ENCODE data around the gene ITGB8. TPM values are rescaled to one million over a fixed set of nuclear protein-coding genes. Genes with fewer than 3 reads are reported as not detected.

The ITGB8 gene
- total RNA-seq, 2 donors from 2014 or later: 22.1 to 38.6 TPM

GRCh38 chr7:20430664-20431063 lies 100.0 kb downstream of the ITGB8 start:
- intact Hi-C loops (cut with DNase I): no loop called here
- 61 to 73% methylated on average over 3 of the region's 3 CpGs for WGBS, 2 donors
- Histone ChIP-seq H3K36me3 (replicated peaks in 1 of 2; ENCODE audit: insufficient read depth in 1 of 2, low read depth in 2 of 2) (no peaks in the 10 kb centered on the region), H3K4me1 (no peaks in the 10 kb centered on the region), H3K4me3 (no peak overlapping the region), H3K9me3 (no peaks in the 10 kb centered on the region), H3K27me3 (no peaks in the 10 kb centered on the region), H3K27ac (no peak overlapping the region)
- DNase-seq: no peak
- TF ChIP-seq, protein P1, sequence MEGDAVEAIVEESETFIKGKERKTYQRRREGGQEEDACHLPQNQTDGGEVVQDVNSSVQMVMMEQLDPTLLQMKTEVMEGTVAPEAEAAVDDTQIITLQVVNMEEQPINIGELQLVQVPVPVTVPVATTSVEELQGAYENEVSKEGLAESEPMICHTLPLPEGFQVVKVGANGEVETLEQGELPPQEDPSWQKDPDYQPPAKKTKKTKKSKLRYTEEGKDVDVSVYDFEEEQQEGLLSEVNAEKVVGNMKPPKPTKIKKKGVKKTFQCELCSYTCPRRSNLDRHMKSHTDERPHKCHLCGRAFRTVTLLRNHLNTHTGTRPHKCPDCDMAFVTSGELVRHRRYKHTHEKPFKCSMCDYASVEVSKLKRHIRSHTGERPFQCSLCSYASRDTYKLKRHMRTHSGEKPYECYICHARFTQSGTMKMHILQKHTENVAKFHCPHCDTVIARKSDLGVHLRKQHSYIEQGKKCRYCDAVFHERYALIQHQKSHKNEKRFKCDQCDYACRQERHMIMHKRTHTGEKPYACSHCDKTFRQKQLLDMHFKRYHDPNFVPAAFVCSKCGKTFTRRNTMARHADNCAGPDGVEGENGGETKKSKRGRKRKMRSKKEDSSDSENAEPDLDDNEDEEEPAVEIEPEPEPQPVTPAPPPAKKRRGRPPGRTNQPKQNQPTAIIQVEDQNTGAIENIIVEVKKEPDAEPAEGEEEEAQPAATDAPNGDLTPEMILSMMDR (IDR thresholded peaks at IDR 0.05): no peak
- no peak for TF ChIP-seq POLR2A (IDR thresholded peaks at IDR 0.05)
- no peak for ATAC-seq

GRCh38 chr7:20431146-20431545 lies 100.4 kb downstream of the ITGB8 start:
- Histone ChIP-seq H3K27ac (no peak overlapping the region), H3K36me3 (replicated peaks in 1 of 2; ENCODE audit: insufficient read depth in 1 of 2, low read depth in 2 of 2) (no peaks in the 10 kb centered on the region), H3K4me3 (no peak overlapping the region), H3K9me3 (no peaks in the 10 kb centered on the region), H3K4me1 (no peaks in the 10 kb centered on the region), H3K27me3 (no peaks in the 10 kb centered on the region)
- TF ChIP-seq, protein P1 (IDR thresholded peaks at IDR 0.05): no peak
- TF ChIP-seq POLR2A (IDR thresholded peaks at IDR 0.05): no peak
- 29 to 45% methylated on average over 2 of the region's 2 CpGs for WGBS, 2 donors
- intact Hi-C loops (cut with DNase I): no loop called here
- DNase-seq (no peak), ATAC-seq (no peak)

- Histone ChIP-seq H3K9me3 (no peaks in the 10 kb centered on the region), H3K36me3 (replicated peaks in 1 of 2; ENCODE audit: insufficient read depth in 1 of 2, low read depth in 2 of 2) (no peaks in the 10 kb centered on the region), H3K4me3 (no peak overlapping the region), H3K27me3 (no peaks in the 10 kb centered on the region), H3K4me1 (no peaks in the 10 kb centered on the region), H3K27ac (no peak overlapping the region)
- intact Hi-C loops (cut with DNase I): no loop called here
- ATAC-seq (no peak), DNase-seq (no peak)
- 58 to 63% methylated on average over 4 of the region's 4 CpGs for WGBS, 2 donors
- no peak for TF ChIP-seq POLR2A (IDR thresholded peaks at IDR 0.05)
- TF ChIP-seq, protein P1 (IDR thresholded peaks at IDR 0.05): no peak
Observed at GRCh38 chr7:20432071-20432470, 101.4 kb downstream of the ITGB8 start.

DNA sequence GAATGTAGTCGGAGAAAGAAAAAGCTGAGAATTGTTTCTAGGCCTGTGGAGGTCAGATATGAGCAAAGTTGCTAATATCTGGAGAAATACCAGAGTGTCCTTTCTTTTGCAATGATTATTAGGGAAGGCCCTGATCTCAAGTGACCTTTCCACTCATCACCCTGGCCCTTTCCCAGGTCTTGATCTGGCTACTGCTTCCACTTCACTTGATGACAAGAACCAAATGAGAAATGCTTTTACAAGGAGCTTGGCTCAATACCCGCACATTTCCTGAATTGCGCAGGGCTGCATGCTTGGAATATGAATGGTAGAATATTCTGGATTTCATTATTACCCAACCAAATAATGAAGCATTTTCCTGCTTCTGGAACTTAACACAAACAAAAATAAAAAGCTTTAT lies 104.6 kb downstream of the ITGB8 start:
- intact Hi-C loops (cut with DNase I): no loop called here
- Histone ChIP-seq H3K4me3 (no peak overlapping the region), H3K4me1 (peaks cover 5% of the 10 kb centered on the region), H3K27ac (no peak overlapping the region), H3K9me3 (no peaks in the 10 kb centered on the region), H3K27me3 (no peaks in the 10 kb centered on the region), H3K36me3 (replicated peaks in 1 of 2; ENCODE audit: insufficient read depth in 1 of 2, low read depth in 2 of 2) (no peaks in the 10 kb centered on the region)
- peak; percentile 53 for ATAC-seq
- TF ChIP-seq, protein P1 (IDR thresholded peaks at IDR 0.05): no peak
- TF ChIP-seq POLR2A (IDR thresholded peaks at IDR 0.05): no peak
- WGBS, 2 donors: 82 to 84% methylated on average over 3 of the region's 3 CpGs
- peak; percentile 26 to 53 (median 38) for DNase-seq

- intact Hi-C loops (cut with DNase I): no loop called here
- Histone ChIP-seq H3K4me1 (peaks cover 5% of the 10 kb centered on the region), H3K27ac (no peak overlapping the region), H3K27me3 (no peaks in the 10 kb centered on the region), H3K9me3 (no peaks in the 10 kb centered on the region), H3K4me3 (no peak overlapping the region), H3K36me3 (replicated peaks in 1 of 2; ENCODE audit: insufficient read depth in 1 of 2, low read depth in 2 of 2) (no peaks in the 10 kb centered on the region)
- no peak for ATAC-seq
- no peak for DNase-seq
- TF ChIP-seq POLR2A (IDR thresholded peaks at IDR 0.05): no peak
- TF ChIP-seq, protein P1 (IDR thresholded peaks at IDR 0.05): no peak
Observed at GRCh38 chr7:20438248-20438647, 107.5 kb downstream of the ITGB8 start.
